ENCODE results near the gene VCAN. TPM values are rescaled to one million over a fixed set of nuclear protein-coding genes. Genes with fewer than 3 reads are reported as not detected.

VCAN gene
- total RNA-seq, 4 donors from 2014 or later, result 53.0 to 833 (median 65.1) TPM

DNA sequence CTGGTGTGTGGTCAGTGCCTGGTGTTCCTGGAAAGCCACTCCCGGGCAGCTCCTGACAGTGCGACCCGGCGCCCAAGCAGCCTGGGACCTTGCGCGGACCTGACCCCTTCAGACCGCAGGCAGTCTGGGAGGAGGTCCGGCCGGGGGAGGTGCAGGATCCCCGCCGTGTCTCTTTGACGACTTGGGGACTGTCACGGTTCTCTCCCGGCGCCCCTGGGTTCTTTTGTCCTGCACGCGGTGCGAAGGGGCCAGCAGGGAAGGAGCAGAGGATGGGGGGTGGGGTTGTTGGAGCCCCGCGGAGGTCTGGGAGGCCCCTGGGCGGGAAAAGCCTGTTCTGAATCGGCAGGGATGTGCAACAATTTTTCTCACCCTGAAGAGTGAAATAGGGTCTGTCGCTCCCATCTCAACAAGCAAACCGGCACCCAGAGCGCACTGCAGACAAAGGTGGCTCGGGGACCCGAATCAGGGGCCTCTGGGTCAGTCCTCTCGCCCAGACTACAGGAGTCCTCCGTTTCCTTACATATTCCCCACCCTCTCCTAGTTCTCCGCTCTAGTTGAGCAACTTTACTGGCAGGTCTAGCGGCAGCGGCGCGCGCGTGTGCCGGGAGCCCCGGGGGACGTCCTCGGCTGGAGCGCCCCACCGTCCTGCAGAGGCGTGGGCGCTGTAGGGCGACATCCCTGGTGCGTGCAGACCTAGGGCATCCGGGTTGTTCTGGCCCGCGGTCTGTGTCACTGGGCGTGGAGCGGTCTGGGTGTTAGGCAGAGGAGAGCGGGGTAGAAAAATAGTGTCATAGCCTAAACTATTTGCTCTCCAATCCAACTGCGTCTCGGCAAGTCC lies 1.2 kb downstream of the VCAN start:
- Histone ChIP-seq H3K9me3 (no peaks in the 10 kb centered on the region), H3K4me3 (peak overlapping the region; percentile 35 to 46), H3K27me3 (peaks cover 0 to 9% of the 10 kb centered on the region in 2 donors), H3K36me3 (no peaks in the 10 kb centered on the region), H3K4me1 (no peaks in the 10 kb centered on the region), H3K27ac (peak overlapping the region; percentile 68 to 75)
- TF ChIP-seq POLR2A (IDR thresholded peaks at IDR 0.05), result no peak
- no peak for TF ChIP-seq CTCF (IDR thresholded peaks at IDR 0.05)
- peak; percentile 33 to 57 for DNase-seq
- intact Hi-C loops (cut with DNase I; ENCODE audit: low total_unique reads), result no loop called here

- peak overlapping the region; percentile 77 for H3K27ac ChIP-seq
- peak; percentile 66 to 82 (median 68) for TF ChIP-seq CTCF (IDR thresholded peaks at IDR 0.05)
- TF ChIP-seq POLR2A (IDR thresholded peaks at IDR 0.05), result peak; percentile 37 to 48
- H3K36me3 ChIP-seq, result no peaks in the 10 kb centered on the region
- H3K9me3 ChIP-seq, result no peaks in the 10 kb centered on the region
- H3K4me3 ChIP-seq, result peak overlapping the region; percentile 35 to 46
- no peaks in the 10 kb centered on the region for H3K4me1 ChIP-seq
- peaks cover 0 to 9% of the 10 kb centered on the region in 2 donors for H3K27me3 ChIP-seq
- DNase-seq, result peak; percentile 89 to 93
- intact Hi-C loops (cut with DNase I; ENCODE audit: low total_unique reads), result no loop called here
These were observed 2.0 kb downstream of the VCAN start for GRCh38 chr5:83473346-83474160.

- Histone ChIP-seq H3K4me3 (peak overlapping the region; percentile 35 to 46), H3K27ac (peak overlapping the region; percentile 77), H3K27me3 (peaks cover 0 to 9% of the 10 kb centered on the region in 2 donors), H3K9me3 (no peaks in the 10 kb centered on the region), H3K4me1 (no peaks in the 10 kb centered on the region), H3K36me3 (no peaks in the 10 kb centered on the region)
- peak; percentile 51 to 83 for DNase-seq
- TF ChIP-seq POLR2A (IDR thresholded peaks at IDR 0.05) (peak in 1 of 2 donors; percentile 31), CTCF (IDR thresholded peaks at IDR 0.05) (peak in 1 of 4 experiments; percentile 6)
- intact Hi-C loops (cut with DNase I; ENCODE audit: low total_unique reads), result no loop called here
These were observed 2.7 kb downstream of the VCAN start for GRCh38 chr5:83474161-83474796.

DNA sequence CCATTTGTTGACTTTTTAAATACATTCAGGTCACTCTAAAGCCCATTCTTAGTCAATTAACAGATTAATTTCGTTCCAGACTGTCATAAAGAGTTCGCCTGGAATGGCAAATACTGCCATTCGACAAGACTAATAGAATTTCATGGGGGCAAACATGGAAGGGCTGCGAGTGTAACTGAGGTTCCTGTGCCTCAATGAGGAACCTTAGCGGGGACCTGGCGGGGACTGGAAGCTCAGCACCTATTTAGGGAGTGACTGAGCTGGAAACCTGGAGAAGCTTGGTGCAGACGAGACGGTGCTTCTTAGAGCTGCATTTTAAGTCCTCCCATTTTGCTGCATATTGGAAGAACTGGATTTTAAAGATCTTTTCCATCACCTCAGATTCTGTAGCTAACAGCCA lies 3.4 kb downstream of the VCAN start:
- intact Hi-C loops (cut with DNase I; ENCODE audit: low total_unique reads), result no loop called here
- peak overlapping the region; percentile 35 to 46 for H3K4me3 ChIP-seq
- H3K27me3 ChIP-seq, result peaks cover 0 to 9% of the 10 kb centered on the region in 2 donors

More for the DNA sequence above, 3.4 kb downstream of the VCAN start:
- Histone ChIP-seq H3K36me3 (no peaks in the 10 kb centered on the region), H3K4me1 (no peaks in the 10 kb centered on the region), H3K27ac (peak overlapping the region; percentile 77), H3K9me3 (no peaks in the 10 kb centered on the region)
- DNase-seq, result no peak
- TF ChIP-seq CTCF (IDR thresholded peaks at IDR 0.05) (no peak), POLR2A (IDR thresholded peaks at IDR 0.05) (no peak)

All from uterus (tissue), 4 donors.